ENCODE data around the gene LRRC27. TPM values are rescaled to one million over a fixed set of nuclear protein-coding genes. Genes with fewer than 3 reads are reported as not detected.

LRRC27 gene
- total RNA-seq, 1 experiment from 2014 or later = 4.1 TPM

- ChIA-PET CTCF (no interaction called here), POLR2A (no interaction called here), RAD21 (ENCODE audit: low non-redundant PET in 1 of 2, low total read pairs in 2 of 2, uncharacterized antibody in 2 of 2, unreplicated experiment in 2 of 2) (no interaction called here)
- TF ChIP-seq, protein P1, sequence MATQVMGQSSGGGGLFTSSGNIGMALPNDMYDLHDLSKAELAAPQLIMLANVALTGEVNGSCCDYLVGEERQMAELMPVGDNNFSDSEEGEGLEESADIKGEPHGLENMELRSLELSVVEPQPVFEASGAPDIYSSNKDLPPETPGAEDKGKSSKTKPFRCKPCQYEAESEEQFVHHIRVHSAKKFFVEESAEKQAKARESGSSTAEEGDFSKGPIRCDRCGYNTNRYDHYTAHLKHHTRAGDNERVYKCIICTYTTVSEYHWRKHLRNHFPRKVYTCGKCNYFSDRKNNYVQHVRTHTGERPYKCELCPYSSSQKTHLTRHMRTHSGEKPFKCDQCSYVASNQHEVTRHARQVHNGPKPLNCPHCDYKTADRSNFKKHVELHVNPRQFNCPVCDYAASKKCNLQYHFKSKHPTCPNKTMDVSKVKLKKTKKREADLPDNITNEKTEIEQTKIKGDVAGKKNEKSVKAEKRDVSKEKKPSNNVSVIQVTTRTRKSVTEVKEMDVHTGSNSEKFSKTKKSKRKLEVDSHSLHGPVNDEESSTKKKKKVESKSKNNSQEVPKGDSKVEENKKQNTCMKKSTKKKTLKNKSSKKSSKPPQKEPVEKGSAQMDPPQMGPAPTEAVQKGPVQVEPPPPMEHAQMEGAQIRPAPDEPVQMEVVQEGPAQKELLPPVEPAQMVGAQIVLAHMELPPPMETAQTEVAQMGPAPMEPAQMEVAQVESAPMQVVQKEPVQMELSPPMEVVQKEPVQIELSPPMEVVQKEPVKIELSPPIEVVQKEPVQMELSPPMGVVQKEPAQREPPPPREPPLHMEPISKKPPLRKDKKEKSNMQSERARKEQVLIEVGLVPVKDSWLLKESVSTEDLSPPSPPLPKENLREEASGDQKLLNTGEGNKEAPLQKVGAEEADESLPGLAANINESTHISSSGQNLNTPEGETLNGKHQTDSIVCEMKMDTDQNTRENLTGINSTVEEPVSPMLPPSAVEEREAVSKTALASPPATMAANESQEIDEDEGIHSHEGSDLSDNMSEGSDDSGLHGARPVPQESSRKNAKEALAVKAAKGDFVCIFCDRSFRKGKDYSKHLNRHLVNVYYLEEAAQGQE (IDR thresholded peaks at IDR 0.05; ENCODE audit: low read depth) = no peak
- TF ChIP-seq SP1 (IDR thresholded peaks at IDR 0.05; ENCODE audit: low read depth) = no peak
- no peaks in the 10 kb centered on the region for H3K9me3 ChIP-seq (ENCODE audit: control insufficient read depth in 1 of 2, insufficient read depth in 1 of 2, low read depth in 1 of 2, low read length in 2 of 2)
- H2AFZ ChIP-seq (ENCODE audit: low read depth, low read length, poor library complexity, severe bottlenecking) = no peak overlapping the region
- H3K27ac ChIP-seq (ENCODE audit: low read depth, low read length) = no peak overlapping the region
- H3K4me3 ChIP-seq (replicated peaks in 1 of 2; ENCODE audit: low read depth in 1 of 2, low read length in 2 of 2) = no peak overlapping the region
- no peak overlapping the region for H3K9ac ChIP-seq (ENCODE audit: low read length)
- H3K9me2 ChIP-seq (ENCODE audit: insufficient read depth) = no peaks in the 10 kb centered on the region
- no peak overlapping the region for H3K4me2 ChIP-seq (ENCODE audit: low read length)
- ATAC-seq = no peak
- no TSS peak for BruUV-seq (replicated peaks)
- intact Hi-C loops (cut with micrococcal nuclease) = no loop called here
- H3K27me3 ChIP-seq (ENCODE audit: insufficient read depth, low read length) = no peaks in the 10 kb centered on the region
- H3K4me1 ChIP-seq (ENCODE audit: control insufficient read depth in 1 of 2, insufficient read depth in 2 of 2, low read length in 2 of 2) = peaks cover 15 to 32% of the 10 kb centered on the region in 2 experiments
- no peaks in the 10 kb centered on the region for H4K20me1 ChIP-seq (ENCODE audit: insufficient read depth)
- H3K79me2 ChIP-seq (ENCODE audit: insufficient read depth, low read length) = no peaks in the 10 kb centered on the region
- DNase-seq (ENCODE audit: low read depth, low spot score) = no peak
- no peaks in the 10 kb centered on the region for H3K36me3 ChIP-seq (ENCODE audit: control insufficient read depth in 1 of 2, insufficient read depth in 2 of 2, low read length in 2 of 2)
Observed at GRCh38 chr10:132321726-132322125, 10.3 kb upstream of the LRRC27 start.

- Histone ChIP-seq H3K9me2 (ENCODE audit: insufficient read depth) (no peaks in the 10 kb centered on the region), H3K27ac (ENCODE audit: low read depth, low read length) (no peak overlapping the region), H3K4me2 (ENCODE audit: low read length) (no peak overlapping the region), H3K4me3 (replicated peaks in 1 of 2; ENCODE audit: low read depth in 1 of 2, low read length in 2 of 2) (no peak overlapping the region), H2AFZ (ENCODE audit: low read depth, low read length, poor library complexity, severe bottlenecking) (no peak overlapping the region), H3K27me3 (ENCODE audit: insufficient read depth, low read length) (no peaks in the 10 kb centered on the region), H3K4me1 (ENCODE audit: control insufficient read depth in 1 of 2, insufficient read depth in 2 of 2, low read length in 2 of 2) (peaks cover 15 to 32% of the 10 kb centered on the region in 2 experiments), H3K9ac (ENCODE audit: low read length) (no peak overlapping the region), H3K79me2 (ENCODE audit: insufficient read depth, low read length) (no peaks in the 10 kb centered on the region), H3K9me3 (ENCODE audit: control insufficient read depth in 1 of 2, insufficient read depth in 1 of 2, low read depth in 1 of 2, low read length in 2 of 2) (no peaks in the 10 kb centered on the region), H3K36me3 (ENCODE audit: control insufficient read depth in 1 of 2, insufficient read depth in 2 of 2, low read length in 2 of 2) (no peaks in the 10 kb centered on the region), H4K20me1 (ENCODE audit: insufficient read depth) (no peaks in the 10 kb centered on the region)
- ATAC-seq = no peak
- DNase-seq (ENCODE audit: low read depth, low spot score) = no peak
- RAD21 ChIA-PET (ENCODE audit: low non-redundant PET in 1 of 2, low total read pairs in 2 of 2, uncharacterized antibody in 2 of 2, unreplicated experiment in 2 of 2) = no interaction called here
- POLR2A ChIA-PET = no interaction called here
- CTCF ChIA-PET = no interaction called here
- no TSS peak for BruUV-seq (replicated peaks)
- TF ChIP-seq CEBPB (IDR thresholded peaks at IDR 0.05; ENCODE audit: low read depth) = peak; percentile 69; the same call in 1 of the 2 replicates
- no peak for TF ChIP-seq ZNF274 (IDR thresholded peaks at IDR 0.05; ENCODE audit: low read depth, low read length)
- intact Hi-C loops (cut with micrococcal nuclease) = no loop called here
Observed at GRCh38 chr10:132322586-132323048, 9.4 kb upstream of the LRRC27 start.
